NCI-H446 (cell line): ENCODE measurements around the gene TMEM232.

Source experiments
- DNase-seq, 2 experiments: peaks; one replicate each; lab custom pipeline; 2025; lab: John Stamatoyannopoulos, UW

TMEM232 gene

DNA sequence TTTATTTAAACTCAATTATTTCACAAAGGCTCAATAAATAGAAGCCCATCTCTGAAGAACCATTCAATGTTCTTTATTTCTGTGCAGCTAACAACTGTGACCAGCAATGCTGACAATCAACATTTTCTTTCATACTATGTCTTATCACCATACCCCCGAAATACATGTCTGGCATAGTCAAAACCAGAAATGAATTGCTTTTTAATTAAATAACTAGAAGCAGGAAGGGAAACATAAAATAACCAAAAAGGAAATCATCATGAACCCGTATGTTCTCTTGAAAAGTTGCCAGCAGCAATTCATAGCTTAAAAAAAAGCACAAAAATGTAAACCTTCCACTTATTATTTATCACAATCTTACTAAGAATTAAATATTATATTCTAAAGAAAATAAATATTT, 212.4 kb downstream of the TMEM232 start:
- DNase-seq: peak in 1 of 2 experiments; percentile 9

DNA sequence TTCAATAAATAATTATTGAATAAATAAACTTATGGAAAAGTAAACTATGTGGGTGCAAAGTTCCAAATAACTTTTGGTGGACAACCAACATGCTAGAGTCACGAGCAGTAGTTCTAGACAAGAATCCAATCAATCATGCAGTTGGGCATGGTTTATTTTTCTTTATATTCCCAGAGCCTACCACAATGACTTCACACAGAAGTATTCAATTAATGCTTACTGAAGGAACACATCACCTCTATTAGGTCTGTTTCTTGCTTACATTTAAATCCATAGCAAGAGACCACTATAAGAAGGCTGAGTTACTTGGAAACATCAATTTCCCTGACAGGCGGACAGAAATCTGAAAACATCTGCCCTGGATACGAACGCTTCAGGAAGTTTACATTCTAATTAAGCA, 214.2 kb downstream of the TMEM232 start:
- no peak for DNase-seq

DNA sequence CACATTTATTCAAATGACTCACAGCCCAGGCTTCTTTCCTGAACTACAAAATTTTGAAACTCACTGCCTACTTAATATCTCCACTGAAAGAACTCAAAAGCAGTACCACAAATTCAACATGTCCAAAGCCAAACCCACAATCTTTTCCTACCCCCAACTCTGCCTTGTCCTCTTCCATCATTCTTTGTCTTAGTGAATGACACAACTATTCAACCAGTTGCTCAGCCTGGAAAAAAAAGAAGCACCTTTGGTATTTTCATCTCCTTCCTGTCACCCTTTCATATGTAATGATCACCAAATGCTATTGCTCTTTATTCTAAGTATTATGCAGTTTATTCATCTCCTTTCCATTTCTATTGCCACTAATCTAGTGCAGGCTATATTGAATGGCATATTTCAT, 216.3 kb downstream of the TMEM232 start:
- no peak for DNase-seq

DNA sequence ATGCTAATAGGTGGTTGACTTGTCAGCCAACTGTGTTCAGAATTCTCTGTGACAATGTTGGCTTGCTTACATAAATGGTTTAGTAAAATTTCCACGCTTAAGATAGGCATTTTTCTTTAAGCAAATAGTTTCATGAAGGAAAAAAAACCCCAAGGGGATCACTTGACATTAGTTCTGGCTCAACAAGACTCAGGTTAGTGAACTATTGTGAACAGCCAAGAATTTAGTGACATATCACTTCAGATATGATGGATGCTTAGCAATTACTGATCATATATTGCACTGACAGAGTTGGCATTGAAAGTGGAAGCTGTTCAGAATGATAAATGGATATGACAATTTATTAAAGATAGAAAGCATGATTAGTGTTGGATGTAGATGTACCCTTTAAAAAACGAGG, 218.5 kb downstream of the TMEM232 start:
- peak in 1 of 2 experiments; percentile 20 for DNase-seq

DNA sequence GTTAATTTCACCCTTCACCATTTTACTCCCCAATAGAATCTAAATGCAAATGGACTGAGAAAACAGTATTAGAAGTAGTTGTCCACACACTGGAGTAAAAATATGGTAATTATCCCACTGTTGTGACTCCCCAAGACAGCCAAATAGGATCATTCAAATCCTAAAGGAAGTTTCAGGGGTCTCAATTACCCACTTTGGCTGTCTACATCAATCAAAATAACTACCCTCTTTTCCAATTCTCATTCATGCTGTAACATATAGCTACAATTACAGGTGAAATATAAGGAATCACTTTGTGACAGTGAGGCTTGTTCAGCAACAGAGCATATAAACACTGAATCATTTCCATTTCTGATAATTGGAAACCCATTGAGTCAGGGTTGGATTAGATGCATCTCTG, 220.1 kb downstream of the TMEM232 start:
- no peak for DNase-seq

DNA sequence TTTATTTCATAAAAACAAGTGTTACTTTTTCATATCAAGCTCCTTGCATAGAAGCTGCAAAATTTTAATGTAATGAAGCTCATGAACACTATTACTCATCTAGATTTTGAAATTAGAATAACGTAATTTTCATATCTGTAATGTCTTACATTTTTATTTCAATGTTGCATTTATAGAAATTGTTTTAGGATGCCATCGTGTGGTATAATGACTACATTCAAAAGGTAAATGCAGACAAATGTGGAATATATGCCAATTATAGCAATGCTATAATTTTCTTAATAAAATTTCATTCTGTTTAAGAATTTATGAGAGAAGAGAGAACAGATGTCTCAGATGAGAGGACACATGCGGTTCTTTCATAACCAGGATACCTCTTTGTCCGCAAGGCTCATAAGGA, 230.2 kb downstream of the TMEM232 start:
- DNase-seq: no peak

DNA sequence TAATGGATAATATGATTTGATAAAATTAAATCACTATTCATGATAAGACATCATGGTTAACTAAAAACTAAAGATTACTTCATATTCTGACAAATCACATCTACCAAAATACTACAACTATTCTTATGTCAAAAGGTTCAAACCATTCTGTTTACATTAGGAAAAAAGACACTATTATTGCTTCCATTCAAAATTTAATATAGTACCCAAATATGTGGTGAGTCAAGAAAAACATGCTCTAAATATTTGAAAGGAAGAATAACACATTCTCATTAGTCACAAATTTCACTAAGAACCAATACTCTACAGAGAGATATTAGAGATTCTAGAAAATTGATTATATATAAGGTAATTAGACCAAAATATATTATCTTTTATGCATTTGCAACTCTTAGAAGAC, 234.0 kb downstream of the TMEM232 start:
- DNase-seq: no peak

DNA sequence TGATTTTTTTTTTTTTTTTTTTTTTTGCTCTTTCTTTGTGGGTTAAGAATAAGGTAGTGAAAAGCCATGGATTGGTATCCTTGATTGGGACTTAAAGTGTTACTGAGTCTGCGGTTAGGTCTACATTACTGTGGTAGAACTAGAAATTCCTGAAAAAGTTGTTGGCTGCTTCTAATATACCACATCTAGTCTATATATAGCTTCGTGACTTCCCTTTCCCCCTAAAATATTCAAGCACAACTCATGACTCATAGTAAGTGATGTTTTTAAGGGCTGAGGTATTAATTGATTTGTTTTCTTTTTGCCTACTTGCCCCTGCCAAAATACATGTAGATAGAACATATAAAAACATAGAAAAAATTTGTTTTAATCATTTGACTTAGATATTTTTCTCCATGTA, 247.6 kb downstream of the TMEM232 start:
- DNase-seq: no peak

DNA sequence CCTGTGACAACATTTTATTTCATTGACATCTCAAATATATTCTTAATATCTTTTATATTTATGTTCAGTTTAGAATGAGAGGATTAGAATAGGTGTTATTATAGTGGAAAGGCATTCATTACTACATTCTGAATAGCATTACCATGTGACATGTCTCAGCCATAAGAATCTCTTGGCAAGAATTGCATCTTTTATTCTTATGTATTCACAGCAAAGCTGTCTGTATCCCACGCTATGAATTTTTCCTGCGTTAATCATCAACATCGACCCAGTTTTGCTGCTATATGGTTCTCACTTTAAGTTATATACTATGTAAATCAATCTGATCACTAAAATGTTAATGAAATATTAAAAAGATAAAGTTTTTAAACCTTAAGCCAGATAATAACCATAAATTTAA, 248.6 kb downstream of the TMEM232 start:
- DNase-seq: no peak

DNA sequence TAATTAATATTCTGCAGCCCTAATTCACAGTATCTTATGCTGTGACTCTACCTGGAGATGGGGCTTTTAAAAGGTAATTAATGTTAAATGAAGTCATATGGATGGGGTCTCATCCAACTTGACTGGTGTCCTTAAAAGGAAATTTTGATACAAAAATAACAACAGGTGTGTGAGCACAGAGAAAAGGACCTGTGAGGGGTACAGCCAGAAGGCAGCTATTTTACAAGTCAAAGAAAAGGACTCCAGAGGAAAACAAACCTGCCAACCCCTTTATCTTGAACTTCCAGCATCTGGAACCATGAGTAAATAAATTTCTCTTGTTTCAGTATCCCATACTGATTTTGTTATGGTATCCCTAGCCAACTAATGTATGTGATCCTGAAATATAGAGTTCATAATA, 250.3 kb downstream of the TMEM232 start:
- DNase-seq: no peak

DNA sequence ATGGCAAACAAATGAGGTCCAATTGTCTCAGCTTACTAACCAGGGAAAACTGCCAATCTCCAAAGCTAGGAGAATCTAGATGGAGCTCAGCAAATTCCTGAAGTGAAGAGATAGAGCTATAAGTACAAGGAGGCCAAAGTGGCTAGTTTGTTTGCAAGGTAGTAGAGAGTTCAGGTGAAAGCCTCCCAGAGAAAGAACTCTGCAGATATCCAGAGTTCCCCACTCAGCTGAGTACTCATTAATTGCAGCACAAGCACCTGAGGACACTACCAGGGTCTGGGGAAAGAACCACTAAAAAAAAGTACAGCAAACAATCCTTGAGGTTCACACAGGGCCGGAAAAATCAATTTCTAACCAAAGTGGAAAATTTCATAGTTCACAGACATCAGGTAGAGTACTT, 250.9 kb downstream of the TMEM232 start:
- DNase-seq: no peak

DNA sequence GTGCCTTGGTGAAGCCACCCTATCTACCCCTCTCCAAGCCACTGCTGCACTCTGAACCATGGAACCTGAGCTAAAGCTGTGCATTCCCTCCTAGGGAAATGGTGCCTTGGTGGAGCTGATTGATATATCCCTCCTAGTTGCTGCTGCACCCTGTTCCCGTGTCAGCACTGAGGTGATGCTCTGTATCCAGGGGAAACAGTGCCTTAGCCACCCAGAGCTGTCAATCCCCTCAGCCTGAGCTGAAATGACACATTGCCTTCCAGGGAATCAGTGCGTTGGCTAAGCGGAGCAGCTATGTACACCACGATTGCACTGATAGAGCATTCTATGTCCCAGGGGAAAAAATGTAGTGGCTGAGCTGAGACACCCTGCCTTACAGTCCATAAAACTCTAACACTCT, 257.0 kb downstream of the TMEM232 start:
- DNase-seq: no peak

DNA sequence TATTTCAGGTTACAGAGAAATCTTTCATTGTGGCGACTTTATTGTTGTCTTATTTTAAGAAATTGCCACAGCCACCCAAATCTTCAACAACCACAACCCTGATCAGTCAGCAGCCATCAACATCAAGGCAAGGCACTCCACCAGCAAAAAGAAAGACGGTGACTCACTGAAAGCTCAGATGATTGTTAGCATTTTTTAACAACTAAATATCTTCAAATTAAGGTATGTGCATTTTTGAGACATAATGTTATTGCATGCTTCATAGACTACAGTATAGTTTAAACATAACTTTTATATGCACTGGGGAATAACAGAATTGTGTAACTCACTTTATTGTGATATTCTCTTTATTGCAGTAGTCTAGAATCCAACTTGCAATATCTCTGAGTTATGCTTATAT, 263.4 kb downstream of the TMEM232 start:
- DNase-seq: no peak

DNA sequence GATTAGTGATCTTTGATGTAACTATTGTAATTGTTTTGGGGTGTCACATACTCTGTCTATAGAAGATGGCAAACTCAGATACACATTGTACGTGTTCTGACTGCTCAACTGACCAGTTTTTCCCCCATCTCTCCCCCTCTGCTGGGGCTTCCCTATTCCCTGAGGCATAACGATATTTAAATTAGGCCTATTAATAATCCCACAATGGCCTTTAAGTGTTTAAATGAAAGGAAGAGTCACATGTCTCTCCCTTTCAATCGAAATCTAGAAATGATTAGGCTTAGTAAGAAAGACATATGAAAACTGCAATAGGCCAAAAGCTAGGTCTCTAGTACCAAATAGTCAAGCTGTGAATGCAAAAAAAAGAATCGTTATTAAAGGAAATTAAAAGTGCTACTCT, 265.6 kb downstream of the TMEM232 start:
- DNase-seq: no peak

DNA sequence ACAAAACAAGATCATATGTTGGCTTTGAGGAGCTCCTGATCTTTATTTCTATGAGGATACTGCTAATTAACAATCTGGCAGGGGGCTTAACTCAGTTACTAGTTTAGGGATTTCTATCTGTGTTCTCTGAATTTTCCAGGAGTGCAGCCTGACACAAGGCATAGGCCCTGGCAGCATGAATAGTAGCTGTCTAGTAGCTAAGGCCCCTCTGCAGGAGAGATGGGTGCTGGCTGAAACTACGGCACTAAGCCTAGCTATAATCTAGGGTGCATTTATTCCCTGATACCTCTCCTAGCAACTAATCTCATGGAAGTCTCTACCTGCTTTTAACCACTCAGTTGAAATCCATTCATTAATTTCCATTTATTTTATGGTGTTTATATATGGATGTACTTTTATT, 268.2 kb downstream of the TMEM232 start:
- no peak for DNase-seq

DNA sequence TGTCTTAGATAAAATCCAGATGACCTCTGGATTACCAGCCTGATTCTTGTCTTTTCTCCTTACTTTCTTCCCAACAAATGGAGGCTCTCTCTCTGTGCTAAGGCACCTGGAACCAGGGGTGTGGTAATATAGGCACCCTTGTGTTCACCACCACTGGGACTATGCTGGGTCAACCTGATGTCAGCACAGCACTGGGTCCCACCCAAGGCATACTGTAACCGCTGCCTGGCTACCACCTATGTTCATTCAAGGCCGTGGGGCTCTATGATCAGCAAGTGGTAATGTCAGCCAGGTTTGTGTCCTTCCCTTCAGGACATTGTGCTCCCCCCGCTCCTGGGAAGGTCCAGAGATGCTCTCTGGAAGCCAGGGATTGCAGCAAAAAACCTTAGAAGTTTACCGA, 283.6 kb downstream of the TMEM232 start:
- no peak for DNase-seq

DNA sequence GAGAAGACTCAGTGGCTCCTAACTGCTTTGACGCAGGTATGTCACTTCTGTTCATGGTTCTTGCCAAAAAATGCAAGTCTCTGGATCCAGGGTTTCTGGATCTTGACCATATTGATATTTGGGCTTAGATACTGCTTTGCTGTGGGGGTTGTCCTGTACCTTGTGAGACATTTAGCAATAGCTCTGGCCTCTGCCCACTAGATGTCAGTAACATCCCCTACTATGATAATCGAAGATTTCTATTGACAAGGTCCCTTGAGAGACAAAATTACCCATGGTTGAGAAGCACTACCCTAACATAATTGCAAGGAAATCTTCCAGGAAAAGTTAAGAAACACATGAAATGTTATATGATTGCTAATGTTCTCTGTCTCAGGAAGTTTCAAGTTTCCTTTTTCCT, 285.4 kb downstream of the TMEM232 start:
- peak; percentile 13 to 60 for DNase-seq

DNA sequence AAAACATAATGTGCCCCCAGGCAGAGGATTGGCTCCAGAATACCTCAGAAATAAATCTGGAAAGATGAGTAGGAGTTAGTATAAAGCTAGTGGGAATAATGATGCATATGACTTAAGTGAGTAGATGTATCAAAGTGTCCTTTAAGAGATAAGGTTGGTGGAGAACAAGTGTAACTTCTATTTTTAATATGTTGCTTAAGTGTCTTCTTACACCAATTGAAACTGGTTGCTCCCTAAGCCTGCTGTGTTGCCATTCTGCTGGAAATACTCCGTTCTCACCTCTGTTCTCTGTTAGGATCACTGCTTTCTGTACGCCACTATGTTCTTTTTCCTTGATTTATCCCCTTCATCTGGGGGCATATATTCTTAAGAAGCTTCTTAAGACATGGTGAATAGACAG, 286.4 kb downstream of the TMEM232 start:
- no peak for DNase-seq

DNA sequence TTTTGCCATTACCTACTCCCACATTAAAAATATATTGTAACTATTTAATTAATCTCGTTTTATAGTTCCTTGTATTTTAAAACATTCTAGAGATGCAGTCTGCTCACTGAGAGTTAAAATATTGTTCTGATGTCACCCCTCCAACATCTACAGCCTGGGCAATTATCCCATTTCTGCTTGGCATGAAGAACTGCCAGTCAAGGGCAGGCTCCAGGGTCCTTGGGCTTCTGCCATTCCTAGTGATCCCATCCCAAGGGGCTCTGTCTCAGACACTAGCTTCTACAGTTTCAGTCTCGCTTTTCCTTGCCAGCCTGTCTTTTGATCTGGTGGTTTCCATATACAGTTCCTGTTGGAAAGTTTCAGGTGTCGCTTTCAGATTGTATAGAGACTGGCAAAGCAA, 287.2 kb downstream of the TMEM232 start:
- peak; percentile 50 to 84 for DNase-seq

DNA sequence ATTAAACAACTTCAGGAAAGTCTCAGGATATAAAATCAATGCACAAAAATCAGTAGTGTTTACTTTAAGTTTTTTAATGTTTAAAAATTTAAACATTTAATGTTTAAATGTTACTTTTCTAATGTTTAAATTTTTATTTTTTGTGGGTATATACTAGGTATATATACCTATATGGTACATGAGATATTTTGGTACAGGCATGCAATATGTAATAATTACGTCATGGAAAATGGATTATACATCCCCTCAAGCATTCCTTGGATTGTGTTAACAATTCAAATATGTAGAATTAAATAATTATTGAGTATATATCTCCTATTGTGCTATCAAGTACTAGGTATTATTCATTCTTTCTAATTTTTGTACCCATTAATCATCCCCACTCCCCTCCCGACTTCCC, 291.3 kb downstream of the TMEM232 start:
- DNase-seq: no peak

DNA sequence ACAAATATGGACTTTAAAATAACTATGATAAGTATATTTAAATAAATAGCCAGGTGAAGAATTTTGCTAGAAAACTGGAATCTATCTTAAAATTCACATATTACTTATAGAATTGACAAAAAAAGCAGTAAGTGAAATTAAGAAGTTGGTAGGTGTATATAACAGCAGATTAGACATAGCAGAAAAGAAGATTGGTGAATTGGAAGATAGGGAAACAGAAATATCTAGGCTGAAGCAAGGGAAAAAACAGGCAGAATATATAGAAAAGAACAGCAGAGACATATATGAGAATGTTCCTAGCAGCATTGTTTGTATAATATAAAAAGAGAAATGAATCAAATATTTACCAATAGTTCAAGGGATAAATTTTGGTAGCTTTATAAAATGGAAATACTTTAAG, 294.9 kb downstream of the TMEM232 start:
- no peak for DNase-seq

DNA sequence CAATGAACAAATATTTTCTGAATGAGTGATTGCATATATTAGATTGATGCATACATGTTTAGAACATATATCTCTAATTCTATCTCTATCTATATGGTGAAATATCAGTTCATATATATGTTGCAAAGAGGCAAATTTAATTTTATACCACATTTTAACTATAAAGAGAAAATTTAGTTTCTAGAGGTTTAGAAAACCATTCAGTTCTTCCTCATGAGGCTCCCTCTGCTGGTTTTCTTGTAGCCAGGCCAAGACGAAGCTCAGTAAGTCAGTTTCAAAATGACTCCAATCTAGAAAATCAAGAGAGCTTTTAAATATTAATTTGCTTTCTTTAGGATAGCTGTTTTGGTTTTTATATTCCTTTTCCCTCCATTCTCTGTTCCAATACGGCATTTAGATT, 312.1 kb downstream of the TMEM232 start:
- DNase-seq: peak in 1 of 2 experiments; percentile 20

DNA sequence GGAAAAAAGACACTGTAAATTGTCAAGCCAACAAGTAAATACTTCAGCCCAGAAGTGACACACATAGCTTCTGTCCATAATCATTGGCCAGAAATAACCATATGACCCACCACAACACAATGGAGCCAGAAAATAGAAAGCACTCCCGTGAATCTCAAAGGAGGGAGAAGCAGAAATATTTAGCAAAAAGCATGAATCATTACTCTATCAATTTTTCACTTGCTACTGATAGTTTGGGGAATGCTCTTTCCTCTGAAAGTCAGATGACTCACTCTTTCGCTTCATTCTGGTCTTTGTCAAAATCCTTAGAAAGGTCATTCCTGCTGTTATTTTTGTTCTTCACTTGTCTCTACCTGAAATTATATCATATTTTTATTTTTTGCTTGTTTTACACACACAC, 312.6 kb downstream of the TMEM232 start:
- DNase-seq: no peak

DNA sequence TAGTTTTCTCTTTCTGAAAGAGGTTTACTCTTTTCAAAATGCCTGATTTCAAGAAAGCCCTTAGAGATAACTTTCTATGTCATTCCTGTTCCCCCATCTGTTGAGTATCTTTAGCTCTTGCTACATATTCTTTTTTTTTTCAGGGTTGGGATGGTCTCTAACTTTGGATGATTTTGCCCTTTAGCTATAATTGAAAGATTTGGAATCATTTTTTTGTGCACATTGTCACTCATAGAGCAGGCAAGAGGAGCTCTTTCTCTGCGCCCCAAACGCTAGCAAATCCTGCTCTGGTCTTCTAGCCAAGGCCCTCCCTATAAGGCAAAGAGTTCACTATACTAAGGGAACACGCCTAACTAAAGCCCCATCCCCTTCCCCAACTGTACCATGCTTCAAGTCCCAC, 316.9 kb downstream of the TMEM232 start:
- DNase-seq: no peak

DNA sequence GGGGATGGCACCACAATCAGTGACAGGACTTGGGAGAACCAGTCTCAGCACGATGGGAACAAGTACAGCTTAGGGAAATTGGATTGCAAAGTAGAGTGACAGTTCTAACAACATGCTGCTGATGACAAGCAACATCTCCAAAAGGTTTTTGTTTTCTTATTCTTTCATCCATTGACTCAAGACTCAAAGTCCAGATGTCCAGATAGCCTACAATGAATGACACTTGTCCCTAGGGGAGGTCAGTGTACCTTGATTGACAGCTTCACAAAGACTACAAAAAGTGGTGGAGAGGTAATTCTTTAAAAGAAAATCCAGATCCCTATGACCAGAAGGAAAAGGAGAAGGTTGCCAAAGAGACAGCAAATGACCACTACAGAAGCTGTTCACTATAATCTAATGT, 323.9 kb downstream of the TMEM232 start:
- DNase-seq: no peak
